ENCODE results near the gene GPR137. TPM values are rescaled to one million over a fixed set of nuclear protein-coding genes. Genes with fewer than 3 reads are reported as not detected.
A peak's percentile ranks its signal among the peaks of the same experiment; 100 is the strongest.
"Not testable (repeated sequence)": the region's sequence is repeated elsewhere in the genome, so short reads cannot be mapped to it uniquely, and the experiment has no call there.

GPR137 gene
- polyA plus RNA-seq, 3 donors, result 13.0 to 28.5 (median 25.2) TPM

DNA sequence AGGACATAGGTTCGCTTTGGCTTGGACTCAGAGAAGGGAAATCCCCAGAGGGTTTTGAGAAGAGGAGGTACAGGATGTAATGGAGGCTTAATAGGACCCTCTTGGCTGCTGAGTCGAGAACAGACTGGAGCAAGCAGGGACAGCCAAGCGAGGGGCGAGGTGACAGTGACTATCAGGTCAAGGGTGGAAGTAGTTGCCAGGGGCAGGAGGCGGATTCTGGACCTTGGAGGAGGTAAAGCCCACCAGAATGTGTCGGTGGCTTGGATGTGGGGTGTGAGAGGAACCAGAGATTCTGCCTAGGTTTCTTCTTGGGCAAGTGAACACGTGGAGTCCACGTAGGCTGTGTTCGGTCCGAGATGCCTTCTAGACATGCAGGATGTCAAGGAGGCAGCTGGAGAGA lies 27.3 kb downstream of the GPR137 start:
- 88 to 98% (median 89%) methylated on average over 10 of the region's 10 CpGs for whole genome bisulfite sequencing, 3 donors
- peak overlapping the region; percentile 15 for H3K27ac ChIP-seq (ENCODE audit: low read depth, low read length)

DNA sequence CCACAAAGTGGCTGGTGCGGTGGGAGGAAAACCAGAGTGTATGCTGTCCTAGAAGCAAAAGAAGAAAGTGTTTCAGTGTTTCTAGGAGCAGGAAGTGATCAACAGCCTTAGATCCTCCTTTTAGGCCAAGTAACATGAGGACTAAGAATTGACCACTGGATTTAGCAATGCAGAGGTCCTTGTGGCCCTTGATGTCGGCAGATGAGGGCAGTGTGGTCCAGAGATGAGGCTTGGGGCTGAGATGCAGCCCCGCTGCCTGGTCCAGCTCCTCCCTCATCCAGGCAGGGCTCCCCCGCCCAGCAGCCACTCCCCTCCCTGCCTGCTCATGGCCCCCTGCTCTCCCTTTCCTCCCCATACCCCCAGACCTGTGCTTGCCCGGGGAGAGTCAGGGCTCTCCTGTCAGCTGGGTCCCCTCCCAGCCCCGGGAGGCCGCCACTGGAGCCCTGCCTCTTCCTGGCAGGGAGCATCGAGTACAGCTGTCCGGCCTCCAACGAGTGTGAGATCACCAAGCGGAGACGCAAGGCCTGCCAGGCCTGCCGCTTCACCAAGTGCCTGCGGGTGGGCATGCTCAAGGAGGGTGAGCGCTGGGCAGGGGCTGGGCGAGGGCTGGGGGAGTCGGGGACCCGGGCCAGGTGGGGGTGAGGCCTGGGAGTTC lies 28.0 kb downstream of the GPR137 start:
- WGBS, 3 donors, result 61 to 75% (median 67%) methylated on average over 18 of the region's 18 CpGs
- peak overlapping the region; percentile 54 for H3K27ac ChIP-seq (ENCODE audit: low read depth, low read length)

DNA sequence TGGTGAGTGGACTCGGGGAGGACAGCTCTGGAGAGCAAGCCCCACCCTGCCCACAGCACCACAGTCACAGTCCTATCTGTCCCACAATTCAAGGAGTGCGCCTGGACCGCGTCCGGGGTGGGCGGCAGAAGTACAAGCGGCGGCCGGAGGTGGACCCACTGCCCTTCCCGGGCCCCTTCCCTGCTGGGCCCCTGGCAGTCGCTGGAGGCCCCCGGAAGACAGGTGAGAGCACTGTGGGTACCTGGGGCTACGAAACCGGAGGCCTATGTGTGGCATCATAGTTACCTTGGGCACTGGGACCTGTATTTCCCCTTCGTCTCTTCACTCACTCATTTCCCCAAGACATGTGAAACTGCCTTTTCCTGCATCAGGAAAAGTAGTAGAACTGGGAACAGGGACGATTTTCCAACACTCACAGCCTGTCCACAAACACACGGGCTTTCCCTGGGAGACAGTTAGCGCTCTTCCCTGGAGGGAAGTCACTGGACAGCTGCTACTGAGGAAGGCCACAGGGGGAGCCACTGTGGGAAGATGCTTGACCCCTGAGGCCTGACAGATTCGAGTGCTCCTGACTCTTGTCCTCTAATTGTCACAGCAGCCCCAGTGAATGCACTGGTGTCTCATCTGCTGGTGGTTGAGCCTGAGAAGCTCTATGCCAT lies 28.6 kb downstream of the GPR137 start:
- H3K27ac ChIP-seq (ENCODE audit: low read depth, low read length), result peak overlapping the region; percentile 54
- 55 to 84% (median 84%) methylated on average over 15 to 19 of the region's 19 CpGs for WGBS, 3 donors

DNA sequence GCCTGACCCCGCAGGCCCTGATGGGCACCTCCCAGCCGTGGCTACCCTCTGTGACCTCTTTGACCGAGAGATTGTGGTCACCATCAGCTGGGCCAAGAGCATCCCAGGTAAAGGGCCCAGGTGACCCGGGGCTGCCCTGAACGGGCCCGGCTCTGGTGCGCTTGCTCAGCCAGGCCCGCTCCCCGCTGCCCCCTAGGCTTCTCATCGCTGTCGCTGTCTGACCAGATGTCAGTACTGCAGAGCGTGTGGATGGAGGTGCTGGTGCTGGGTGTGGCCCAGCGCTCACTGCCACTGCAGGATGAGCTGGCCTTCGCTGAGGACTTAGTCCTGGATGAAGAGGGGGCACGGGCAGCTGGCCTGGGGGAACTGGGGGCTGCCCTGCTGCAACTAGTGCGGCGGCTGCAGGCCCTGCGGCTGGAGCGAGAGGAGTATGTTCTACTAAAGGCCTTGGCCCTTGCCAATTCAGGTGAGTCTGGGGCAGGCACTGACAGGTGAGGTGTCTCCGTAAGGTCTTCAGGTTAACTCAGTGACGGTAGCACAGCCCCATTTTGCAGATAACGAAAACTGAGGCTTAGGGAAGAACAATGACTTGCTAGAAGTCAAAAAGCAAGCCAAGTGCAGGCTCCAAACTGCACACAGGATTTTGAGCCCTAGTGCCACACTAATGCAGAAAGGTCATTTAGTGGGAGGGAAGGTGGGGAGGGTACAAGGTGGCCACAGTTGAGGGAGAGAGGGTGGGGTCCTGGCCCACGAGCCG lies 29.3 kb downstream of the GPR137 start:
- WGBS, 3 donors, result 82 to 93% (median 87%) methylated on average over 24 of the region's 24 CpGs
- no peak overlapping the region for H3K27ac ChIP-seq (ENCODE audit: low read depth, low read length)

DNA sequence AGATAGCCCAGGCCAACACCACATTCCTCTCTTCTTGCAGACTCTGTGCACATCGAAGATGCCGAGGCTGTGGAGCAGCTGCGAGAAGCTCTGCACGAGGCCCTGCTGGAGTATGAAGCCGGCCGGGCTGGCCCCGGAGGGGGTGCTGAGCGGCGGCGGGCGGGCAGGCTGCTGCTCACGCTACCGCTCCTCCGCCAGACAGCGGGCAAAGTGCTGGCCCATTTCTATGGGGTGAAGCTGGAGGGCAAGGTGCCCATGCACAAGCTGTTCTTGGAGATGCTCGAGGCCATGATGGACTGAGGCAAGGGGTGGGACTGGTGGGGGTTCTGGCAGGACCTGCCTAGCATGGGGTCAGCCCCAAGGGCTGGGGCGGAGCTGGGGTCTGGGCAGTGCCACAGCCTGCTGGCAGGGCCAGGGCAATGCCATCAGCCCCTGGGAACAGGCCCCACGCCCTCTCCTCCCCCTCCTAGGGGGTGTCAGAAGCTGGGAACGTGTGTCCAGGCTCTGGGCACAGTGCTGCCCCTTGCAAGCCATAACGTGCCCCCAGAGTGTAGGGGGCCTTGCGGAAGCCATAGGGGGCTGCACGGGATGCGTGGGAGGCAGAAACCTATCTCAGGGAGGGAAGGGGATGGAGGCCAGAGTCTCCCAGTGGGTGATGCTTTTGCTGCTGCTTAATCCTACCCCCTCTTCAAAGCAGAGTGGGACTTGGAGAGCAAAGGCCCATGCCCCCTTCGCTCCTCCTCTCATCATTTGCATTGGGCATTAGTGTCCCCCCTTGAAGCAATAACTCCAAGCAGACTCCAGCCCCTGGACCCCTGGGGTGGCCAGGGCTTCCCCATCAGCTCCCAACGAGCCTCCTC lies 30.2 kb downstream of the GPR137 start:
- WGBS, 3 donors, result 74 to 83% (median 82%) methylated on average over 23 to 25 of the region's 25 CpGs
- not testable (repeated sequence) for H3K27ac ChIP-seq (ENCODE audit: low read depth, low read length)

DNA sequence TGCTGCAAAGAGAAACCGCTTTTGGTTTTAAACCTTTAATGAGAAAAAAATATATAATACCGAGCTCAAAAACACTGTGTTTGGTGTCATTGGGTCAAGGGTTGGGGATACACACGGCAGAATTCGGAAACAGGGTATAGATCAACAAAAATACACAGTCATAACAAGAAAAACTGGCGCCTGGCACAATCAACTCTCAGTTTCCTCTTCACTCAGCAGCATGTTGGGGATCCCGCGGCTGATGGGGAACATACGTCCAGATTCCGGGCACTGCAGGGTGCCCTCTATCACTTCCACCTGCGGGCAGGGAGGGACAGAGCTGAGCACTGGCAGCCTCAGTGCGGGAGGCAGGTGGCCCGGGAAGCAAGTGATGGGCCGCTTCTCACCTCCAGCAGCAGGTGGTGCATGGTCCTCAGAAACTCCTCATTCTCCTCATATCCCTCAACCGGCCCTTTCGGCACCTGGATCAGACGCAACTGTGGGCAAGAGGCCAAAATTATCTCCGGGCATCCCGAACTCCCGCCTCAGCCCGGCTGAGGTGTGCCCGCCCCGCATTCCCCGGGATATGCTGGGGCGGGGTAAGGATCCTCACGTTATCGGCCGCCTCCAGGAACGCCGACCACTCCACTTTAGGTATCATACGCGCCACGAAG lies 31.1 kb downstream of the GPR137 start:
- WGBS, 3 donors, result 5 to 7% (median 6%) methylated on average over 32 of the region's 32 CpGs
- peak overlapping the region; percentile 63 for H3K27ac ChIP-seq (ENCODE audit: low read depth, low read length)

DNA sequence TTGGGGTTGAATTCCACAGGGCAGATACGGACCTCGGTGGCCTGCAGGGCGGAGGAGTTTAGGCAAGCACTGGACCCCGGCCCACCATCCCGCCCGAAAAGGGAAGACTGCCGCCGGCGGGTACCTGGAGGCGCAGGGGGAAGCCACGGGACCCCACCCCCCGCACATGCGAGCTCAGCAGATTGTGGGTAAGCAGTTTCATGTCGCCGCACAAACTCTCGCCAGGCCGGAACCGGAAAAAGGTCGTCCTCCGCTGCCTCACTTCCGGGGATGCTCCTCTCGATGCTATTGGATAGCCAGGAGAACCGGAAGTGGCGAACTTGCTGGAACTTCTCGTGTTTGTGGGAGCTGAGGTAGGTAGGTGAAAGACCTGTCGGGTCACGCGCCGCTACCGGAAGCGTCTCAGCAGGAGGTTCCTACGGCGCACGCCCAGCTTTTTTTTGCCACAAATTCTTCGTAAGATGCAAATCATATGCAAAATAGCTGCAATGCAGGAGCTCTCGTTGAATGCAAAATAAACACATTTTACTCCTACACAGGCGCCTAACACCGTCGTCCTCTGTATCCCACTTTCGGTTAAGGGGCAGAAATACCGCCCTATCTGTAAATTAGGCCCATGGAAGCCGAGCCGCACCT lies 31.8 kb downstream of the GPR137 start, which contains the start of gene TRMT112:
Gene TRMT112, minus strand, starts transcription at position 235 of the 636 bp plus-strand sequence. Its CDS starts 33 bp downstream, at position 202.
- peak within 1 kb of the TSS; percentile 63 for H3K27ac ChIP-seq (ENCODE audit: low read depth, low read length)
- 0% methylated on average over 43 of the region's 43 CpGs for WGBS, 3 donors

DNA sequence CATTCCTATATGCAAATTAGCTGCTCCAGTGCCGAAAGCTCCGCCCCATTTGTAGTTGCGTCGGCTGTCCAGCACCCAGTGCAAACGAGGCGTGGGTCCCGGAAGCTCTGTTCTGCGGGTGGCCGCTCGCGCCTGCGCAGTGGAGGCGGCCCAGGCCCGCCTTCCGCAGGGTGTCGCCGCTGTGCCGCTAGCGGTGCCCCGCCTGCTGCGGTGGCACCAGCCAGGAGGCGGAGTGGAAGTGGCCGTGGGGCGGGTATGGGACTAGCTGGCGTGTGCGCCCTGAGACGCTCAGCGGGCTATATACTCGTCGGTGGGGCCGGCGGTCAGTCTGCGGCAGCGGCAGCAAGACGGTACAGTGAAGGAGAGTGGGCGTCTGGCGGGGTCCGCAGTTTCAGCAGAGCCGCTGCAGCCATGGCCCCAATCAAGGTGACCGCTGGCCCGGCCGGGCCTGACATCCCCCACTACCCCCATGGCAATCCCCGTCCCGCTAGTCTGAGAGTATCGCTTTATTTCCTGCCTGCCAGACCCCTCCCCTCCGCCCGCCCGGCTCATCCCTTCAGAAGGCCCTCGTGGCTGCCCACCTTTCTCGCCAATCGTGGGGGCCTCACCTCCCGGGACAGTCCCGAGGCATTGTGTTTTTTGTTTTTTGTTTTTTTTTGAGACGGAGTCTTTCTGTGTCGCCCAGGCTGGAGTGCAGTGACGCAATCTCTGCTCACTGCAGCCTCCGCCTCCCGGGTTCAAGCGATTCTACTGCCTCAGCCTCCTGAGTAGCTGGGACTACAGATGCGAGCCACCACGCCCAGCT lies 32.5 kb downstream of the GPR137 start, which contains the start of gene PRDX5:
Gene PRDX5, plus strand, starts transcription at position 161 of the 805 bp plus-strand sequence. Its CDS starts 95 bp downstream, at position 256.
- 1% methylated on average over 61 of the region's 61 CpGs for WGBS, 3 donors
- H3K27ac ChIP-seq (ENCODE audit: low read depth, low read length), result peak within 1 kb of the TSS; percentile 63

DNA sequence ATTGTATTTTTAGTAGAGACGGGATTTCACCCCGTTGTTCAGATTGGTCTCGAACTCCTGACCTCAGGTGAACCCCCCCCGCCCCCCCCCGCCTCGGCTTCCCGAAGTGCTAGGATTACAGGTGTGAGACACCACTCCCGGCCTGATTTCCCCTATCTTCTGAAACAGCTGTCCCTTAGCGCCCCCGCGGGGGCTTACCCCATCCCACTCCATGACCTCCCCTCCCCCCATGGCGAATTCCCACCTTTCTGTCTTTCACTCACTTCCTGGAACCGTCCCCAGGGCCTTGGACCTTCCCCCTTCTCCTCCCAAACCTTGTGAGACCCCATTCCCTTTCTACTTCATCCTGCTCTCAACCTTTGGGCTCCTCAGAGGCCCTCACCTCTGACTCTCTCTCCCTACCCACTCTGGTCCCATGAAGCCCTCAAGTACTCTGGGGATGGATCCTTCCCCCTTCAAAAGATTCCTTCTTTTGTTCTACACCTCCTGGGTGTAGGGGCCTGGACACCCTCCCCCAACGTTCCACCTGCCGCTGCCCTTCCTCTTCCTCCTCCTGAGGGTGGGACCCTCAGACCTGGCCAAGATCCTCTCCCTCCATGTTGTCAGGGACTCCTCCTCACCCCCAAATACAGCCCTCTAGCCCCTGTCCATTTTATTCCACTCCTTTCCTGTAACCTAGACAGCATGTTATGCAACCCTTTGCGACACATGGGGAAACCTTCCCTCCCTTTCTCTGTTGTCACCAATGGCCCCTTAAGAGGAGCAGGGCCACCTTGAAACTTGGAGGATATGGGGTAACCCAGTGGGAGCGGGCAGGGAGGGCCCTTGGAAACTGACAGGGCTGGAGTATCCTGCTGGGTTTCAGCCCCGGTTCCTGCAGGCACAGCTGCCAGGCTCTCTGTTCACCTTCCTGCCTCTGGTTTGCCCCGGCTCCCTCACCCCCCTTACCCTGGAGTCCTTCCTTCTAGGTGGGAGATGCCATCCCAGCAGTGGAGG lies 33.4 kb downstream of the GPR137 start:
- H3K27ac ChIP-seq (ENCODE audit: low read depth, low read length), result peak overlapping the region; percentile 4
- 16 to 23% (median 19%) methylated on average over 17 to 19 of the region's 19 CpGs for WGBS, 3 donors

DNA sequence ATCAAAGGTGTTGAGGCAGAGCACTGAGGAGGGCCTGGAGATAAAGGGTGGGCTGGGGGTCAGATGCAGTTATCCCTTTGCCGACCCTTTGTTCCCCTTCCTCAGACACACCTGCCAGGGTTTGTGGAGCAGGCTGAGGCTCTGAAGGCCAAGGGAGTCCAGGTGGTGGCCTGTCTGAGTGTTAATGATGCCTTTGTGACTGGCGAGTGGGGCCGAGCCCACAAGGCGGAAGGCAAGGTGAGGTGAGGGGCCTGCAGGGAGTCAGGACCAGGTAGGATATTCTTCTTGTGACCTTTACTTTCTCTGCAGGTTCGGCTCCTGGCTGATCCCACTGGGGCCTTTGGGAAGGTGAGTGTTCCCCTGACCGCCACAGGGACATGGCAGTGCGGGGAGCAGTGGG lies 34.9 kb downstream of the GPR137 start:
- WGBS, 3 donors, result 92 to 95% (median 93%) methylated on average over 7 of the region's 7 CpGs
- no peak overlapping the region for H3K27ac ChIP-seq (ENCODE audit: low read depth, low read length)

DNA sequence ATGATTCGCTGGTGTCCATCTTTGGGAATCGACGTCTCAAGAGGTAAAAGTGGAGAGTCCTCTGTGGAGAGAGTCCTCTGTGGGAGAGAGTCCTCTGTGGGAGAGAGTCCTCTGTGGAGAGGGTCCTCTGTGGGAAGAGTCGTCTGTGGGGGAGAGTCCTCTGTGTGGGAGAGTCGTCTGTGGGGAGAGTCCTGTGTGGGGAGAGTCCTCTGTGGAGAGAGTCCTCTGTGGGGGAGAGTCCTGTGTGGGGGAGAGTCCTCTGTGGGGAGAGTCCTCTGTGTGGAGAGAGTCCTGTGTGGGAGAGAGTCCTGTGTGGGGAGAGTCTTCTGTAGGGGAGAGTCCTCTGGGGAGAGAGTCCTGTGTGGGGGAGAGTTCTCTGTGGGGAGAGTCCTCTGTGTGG lies 35.4 kb downstream of the GPR137 start:
- 81 to 84% (median 83%) methylated on average over 5 of the region's 5 CpGs for WGBS, 3 donors
- no peak overlapping the region for H3K27ac ChIP-seq (ENCODE audit: low read depth, low read length)

DNA sequence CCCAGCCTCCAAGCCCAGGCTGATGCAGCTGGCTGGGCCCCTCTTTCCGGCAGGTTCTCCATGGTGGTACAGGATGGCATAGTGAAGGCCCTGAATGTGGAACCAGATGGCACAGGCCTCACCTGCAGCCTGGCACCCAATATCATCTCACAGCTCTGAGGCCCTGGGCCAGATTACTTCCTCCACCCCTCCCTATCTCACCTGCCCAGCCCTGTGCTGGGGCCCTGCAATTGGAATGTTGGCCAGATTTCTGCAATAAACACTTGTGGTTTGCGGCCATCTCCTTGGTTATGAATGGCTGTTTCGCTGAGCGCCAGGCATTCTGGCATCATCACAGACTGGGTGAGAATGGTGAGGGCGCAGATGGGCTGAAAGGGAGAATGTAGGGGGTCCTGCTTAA lies 35.9 kb downstream of the GPR137 start:
- 56 to 91% (median 86%) methylated on average over 5 of the region's 5 CpGs for WGBS, 3 donors
- H3K27ac ChIP-seq (ENCODE audit: low read depth, low read length), result no peak overlapping the region

DNA sequence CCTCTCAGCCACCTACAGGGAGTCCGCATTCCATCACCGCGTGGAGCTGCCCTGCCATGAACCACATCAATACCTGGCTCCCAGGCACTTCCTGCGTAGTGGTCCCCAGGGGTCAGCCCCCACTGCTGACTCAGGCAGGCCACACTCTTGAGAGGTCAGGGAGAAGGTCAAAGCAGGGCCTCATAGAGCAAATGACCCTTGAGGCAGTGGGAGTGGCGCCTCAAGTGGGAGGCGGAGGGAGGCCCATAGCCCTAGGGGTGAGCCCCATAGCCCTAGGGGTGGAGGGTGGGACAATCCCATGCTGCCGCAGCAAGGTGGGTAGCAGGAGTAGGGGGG lies 37.2 kb downstream of the GPR137 start:
- no peak overlapping the region for H3K27ac ChIP-seq (ENCODE audit: low read depth, low read length)
- WGBS, 3 donors, result 82 to 87% (median 83%) methylated on average over 7 of the region's 7 CpGs

DNA sequence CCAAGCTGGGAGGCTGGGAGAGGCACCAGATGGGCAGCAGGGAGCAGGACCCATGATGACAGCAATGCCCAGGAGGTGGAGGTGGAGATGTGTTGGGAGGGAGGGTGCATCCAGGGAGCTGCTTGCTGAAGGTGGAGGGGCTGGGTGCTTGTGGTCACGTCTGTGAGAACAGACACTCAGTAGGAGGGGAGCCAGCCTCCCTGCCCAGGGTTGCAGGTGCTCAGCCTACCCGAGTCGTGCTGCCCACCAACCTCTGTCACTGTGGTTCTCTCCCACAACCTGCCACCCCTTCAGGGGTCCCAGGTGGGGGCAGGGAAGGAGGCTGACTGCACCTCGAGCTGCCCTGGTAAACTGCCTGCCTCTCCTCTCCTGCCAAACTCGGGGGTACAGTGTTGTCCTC lies 37.7 kb downstream of the GPR137 start:
- 65 to 76% (median 73%) methylated on average over 5 of the region's 5 CpGs for WGBS, 3 donors
- no peak overlapping the region for H3K27ac ChIP-seq (ENCODE audit: low read depth, low read length)

DNA sequence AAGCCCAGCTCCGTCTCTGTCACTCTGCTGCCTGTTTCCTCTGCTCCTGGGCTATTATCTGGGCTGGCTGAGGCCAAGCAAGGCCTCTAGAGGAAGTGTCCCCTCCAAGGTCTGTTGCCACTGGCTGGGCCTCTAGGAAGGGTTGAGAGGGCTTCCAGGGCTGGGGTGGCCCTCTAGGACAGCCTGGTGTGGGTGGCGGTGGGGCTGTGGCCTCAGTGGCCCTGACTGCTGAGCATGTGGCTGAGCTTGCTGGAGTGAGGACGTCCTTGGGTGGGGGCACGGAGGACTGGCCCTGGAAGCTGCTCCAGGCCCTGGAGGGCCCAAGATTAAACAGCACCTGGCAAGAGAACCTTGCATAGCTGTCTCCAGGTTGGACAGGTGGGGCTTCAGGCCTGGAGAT lies 38.3 kb downstream of the GPR137 start:
- WGBS, 3 donors, result 77 to 85% (median 83%) methylated on average over 4 of the region's 4 CpGs
- not testable (repeated sequence) for H3K27ac ChIP-seq (ENCODE audit: low read depth, low read length)
